ENCODE data around the gene ADGRL2.

Gene ADGRL2

DNA sequence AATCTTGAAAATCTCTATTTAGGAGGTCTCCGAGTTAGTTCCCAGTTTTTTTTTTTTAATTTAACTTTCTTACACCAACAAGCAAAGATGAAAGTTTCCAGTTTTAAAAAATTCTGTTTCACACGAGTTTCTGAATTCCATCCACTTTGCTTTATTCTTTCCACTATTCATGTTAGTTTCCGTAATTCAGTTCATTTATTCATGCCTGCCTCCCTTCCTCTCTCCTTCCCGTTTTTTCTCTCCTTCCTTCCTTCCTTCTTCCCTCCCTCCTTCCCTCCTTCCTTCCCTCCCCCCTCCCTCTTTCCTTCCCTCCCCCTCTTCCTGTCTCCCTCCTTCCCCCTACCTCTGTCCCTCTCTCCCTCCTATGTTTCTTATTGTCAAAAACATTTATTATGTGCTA lies 22.3 kb downstream of the ADGRL2 start:
- no peaks in the 10 kb centered on the region for H3K27me3 Mint-ChIP-seq
- no peaks in the 10 kb centered on the region for H3K4me1 Mint-ChIP-seq (ENCODE audit: low read depth)
- no peaks in the 10 kb centered on the region for H3K9me3 Mint-ChIP-seq
- H3K36me3 Mint-ChIP-seq (ENCODE audit: low read depth): no peaks in the 10 kb centered on the region
- H3K4me3 Mint-ChIP-seq: no peak overlapping the region
- H3K27ac Mint-ChIP-seq: no peak overlapping the region

DNA sequence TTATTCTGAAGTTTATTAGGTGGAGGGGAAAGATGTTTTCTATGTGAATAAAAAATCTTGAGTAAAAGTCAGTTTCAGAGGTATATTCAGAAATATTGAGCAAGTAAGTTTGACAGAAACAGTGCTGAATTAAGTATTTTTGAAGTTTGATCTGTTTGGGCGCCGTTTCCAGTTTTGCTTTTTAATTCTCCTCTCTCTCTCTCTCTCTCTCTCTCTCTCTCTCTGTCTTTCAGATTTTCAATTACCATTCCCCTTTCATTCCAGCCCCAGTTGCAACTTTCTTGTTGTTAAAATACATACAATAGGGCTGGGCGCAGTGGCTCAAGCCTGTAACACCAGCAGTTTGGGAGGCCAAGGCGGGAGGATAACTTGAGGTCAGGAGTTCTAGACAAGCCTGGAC lies 24.0 kb downstream of the ADGRL2 start:
- Mint-ChIP-seq H3K27ac (no peak overlapping the region), H3K4me1 (ENCODE audit: low read depth) (no peaks in the 10 kb centered on the region), H3K27me3 (no peaks in the 10 kb centered on the region), H3K9me3 (no peaks in the 10 kb centered on the region), H3K4me3 (no peak overlapping the region), H3K36me3 (ENCODE audit: low read depth) (no peaks in the 10 kb centered on the region)

DNA sequence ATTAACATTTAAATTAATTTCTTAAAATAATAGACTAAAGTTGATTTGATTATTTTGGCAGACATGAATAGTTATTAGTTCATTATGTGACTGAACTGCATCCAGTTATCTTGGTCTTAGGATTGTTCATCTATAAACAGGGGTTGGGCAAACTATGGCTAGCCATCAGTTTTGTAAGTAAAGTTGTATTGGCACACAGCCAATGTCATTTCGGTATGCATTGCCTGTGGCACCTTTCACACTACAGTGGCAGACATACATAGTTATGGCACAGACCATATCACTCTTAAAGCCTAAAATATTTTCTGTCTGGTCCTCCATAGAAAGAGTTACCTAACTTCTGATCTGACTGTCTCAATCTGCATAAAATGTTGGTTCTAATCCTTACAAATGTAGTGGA lies 27.2 kb downstream of the ADGRL2 start:
- Mint-ChIP-seq H3K27me3 (no peaks in the 10 kb centered on the region), H3K4me1 (ENCODE audit: low read depth) (no peaks in the 10 kb centered on the region), H3K27ac (no peak overlapping the region), H3K36me3 (ENCODE audit: low read depth) (no peaks in the 10 kb centered on the region), H3K4me3 (no peak overlapping the region), H3K9me3 (no peaks in the 10 kb centered on the region)

DNA sequence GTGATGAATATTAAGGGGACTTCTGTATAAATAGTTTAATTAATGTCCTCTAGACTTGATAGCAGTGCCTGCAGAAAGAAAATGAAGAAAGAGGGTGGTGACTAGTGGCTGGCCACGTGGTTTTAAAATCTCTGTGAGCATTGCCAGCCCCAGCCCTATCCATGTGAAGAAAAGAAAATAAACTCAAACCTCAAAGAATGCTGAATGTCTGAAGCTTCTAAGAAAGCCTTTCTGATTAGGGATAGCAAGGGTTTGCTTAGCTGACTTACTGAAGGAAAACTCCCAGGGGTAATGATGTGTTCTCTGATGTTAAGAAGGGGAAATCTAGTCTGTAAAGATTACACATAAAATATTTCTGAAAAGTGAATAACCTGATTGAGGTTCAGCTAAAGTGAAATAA lies 31.8 kb downstream of the ADGRL2 start:
- Mint-ChIP-seq H3K27ac (no peak overlapping the region), H3K9me3 (no peaks in the 10 kb centered on the region), H3K27me3 (peaks cover 4% of the 10 kb centered on the region), H3K4me3 (no peak overlapping the region), H3K4me1 (ENCODE audit: low read depth) (no peaks in the 10 kb centered on the region), H3K36me3 (ENCODE audit: low read depth) (no peaks in the 10 kb centered on the region)

DNA sequence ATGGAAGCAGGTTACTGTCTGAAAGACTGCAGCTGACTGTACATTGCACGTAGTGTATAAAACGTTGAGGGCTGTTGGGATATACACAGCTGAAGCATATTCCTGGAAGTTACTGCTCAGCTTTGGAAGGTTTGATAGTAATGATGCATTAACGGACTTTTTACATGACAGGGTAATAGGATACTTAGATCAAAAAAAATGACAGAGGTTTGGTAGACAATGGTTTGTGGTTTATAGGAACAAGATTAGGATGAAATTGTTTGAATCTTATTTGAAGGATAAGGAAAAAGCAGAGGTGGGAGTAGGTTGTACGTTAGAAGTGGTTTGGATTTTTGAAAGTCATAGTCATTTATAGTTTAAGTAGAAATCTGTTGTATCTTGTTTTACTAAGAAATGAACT lies 33.0 kb downstream of the ADGRL2 start:
- no peak overlapping the region for H3K4me3 Mint-ChIP-seq
- H3K27ac Mint-ChIP-seq: no peak overlapping the region
- no peaks in the 10 kb centered on the region for H3K9me3 Mint-ChIP-seq
- no peaks in the 10 kb centered on the region for H3K36me3 Mint-ChIP-seq (ENCODE audit: low read depth)
- peaks cover 4% of the 10 kb centered on the region for H3K27me3 Mint-ChIP-seq
- no peaks in the 10 kb centered on the region for H3K4me1 Mint-ChIP-seq (ENCODE audit: low read depth)

DNA sequence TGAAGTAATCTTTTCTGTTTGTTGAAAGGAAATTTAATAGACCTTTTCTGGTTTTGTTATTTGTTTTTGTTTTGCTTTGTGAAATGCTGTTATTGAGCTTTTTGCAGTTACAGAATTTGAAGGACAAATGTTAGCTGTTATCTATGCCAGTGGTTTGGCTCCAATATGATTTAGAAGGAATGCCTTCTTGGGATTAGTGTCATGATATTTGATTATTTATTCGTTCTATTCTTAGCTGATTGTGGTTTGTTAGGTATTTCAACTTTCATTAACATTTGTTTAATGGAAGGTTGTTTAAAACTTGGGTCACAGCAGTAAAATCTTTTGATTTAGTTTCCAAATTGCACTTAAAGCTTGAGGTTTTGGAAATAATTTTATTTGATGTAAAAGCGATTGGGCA lies 33.5 kb downstream of the ADGRL2 start:
- Mint-ChIP-seq H3K27me3 (peaks cover 4% of the 10 kb centered on the region), H3K4me3 (no peak overlapping the region), H3K36me3 (ENCODE audit: low read depth) (no peaks in the 10 kb centered on the region), H3K9me3 (no peaks in the 10 kb centered on the region), H3K4me1 (ENCODE audit: low read depth) (no peaks in the 10 kb centered on the region), H3K27ac (no peak overlapping the region)

DNA sequence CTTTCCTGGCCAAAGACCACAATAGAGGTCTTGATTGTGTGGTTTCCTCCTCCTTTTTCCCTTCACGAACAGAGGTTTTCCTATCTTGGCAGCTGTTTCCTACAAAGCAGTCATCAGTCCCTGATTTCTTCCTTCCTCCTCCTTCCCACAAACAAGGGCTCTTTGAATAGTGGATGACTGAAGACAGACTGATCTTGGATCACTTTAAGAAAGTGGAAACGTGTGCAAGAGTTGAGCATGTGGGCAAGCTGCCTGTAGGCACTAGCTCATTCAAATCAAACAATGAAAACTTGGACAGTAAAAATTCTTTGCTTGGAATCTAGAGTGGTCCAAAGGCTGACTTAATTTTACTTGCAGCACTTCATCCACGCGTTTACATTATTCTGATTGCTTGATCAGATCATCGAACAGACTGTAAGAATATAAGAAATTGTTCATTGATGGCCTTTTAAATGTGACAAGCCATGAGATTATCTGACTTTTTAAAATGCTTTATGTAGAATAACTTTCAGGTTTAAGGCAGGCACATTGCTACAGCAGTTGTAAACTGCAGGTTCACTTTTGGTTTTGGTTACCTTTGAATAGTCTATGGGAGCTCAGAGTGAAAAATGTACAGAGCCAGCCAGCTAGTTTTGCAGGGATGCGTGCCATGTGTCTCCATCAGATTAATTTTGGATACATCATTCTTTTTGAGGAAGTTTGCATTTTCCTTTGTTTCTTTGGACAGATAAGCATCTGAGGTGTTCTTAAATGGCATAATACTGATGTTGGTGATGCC lies 34.4 kb downstream of the ADGRL2 start:
- H3K9me3 Mint-ChIP-seq: no peaks in the 10 kb centered on the region
- H3K4me1 Mint-ChIP-seq (ENCODE audit: low read depth): no peaks in the 10 kb centered on the region
- H3K27ac Mint-ChIP-seq: no peak overlapping the region
- H3K36me3 Mint-ChIP-seq (ENCODE audit: low read depth): no peaks in the 10 kb centered on the region
- peaks cover 4% of the 10 kb centered on the region for H3K27me3 Mint-ChIP-seq
- no peak overlapping the region for H3K4me3 Mint-ChIP-seq

DNA sequence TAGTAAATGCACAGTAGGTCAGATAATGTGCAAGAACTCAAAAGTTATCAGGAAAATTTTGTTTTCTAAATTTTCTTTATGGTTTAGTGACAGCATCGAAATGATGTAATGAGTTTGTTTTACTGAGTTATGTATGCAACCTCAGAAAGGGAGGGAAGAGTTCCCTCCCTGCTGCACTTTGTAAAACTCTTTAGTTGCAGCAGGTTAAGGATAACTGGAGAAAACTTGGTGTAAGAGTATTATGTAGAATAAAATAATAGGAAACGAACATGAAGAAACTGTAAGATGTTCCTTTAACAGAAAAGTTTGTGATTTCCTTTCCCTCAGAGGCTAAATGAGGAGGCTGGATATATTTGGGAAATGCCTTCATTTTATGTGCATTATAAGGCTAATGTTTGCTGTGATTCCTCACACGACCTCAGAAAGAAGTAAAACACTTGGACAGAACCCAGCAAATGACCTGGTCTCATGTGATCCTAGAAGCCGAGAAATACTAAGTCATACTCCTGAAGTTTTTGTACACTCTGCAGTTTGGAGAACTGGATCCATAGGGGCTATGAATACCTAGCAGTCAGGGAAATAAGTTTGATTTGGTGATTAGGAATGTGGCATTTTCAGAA lies 35.4 kb downstream of the ADGRL2 start:
- H3K27ac Mint-ChIP-seq: no peak overlapping the region
- H3K27me3 Mint-ChIP-seq: peaks cover 4% of the 10 kb centered on the region
- H3K36me3 Mint-ChIP-seq (ENCODE audit: low read depth): no peaks in the 10 kb centered on the region
- H3K4me1 Mint-ChIP-seq (ENCODE audit: low read depth): no peaks in the 10 kb centered on the region
- H3K9me3 Mint-ChIP-seq: no peaks in the 10 kb centered on the region
- H3K4me3 Mint-ChIP-seq: no peak overlapping the region

DNA sequence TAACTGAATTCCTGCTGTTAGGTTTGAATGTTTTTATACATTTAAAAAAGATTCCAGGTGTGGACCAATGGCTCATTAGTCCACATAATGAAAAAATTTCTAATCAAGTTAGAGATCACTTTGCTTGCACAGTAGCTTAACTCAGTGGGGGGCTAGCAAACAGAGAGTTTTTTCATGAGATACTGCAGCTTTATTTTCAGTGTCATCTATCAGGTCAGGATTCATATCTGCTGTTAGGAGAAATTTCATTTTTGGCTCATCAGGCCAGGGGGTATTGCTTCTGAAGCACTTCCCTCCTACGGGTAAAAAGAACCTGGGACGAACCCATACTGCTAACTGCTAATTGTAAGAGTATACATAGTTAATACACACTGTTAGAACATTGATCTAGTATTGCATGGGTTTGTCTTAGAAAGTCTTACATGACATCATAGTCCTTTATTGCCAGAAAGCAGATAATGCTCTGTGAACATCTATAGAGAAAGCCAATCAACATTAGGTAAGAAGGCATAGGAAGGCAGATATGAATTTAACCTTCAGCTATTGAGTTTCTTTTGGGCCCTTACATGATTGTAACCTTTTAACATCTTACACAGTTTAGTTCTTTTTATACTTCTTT lies 38.0 kb downstream of the ADGRL2 start:
- Mint-ChIP-seq H3K36me3 (ENCODE audit: low read depth) (no peaks in the 10 kb centered on the region), H3K27ac (no peak overlapping the region), H3K4me1 (ENCODE audit: low read depth) (no peaks in the 10 kb centered on the region), H3K27me3 (peaks cover 2% of the 10 kb centered on the region), H3K4me3 (no peak overlapping the region), H3K9me3 (no peaks in the 10 kb centered on the region)

DNA sequence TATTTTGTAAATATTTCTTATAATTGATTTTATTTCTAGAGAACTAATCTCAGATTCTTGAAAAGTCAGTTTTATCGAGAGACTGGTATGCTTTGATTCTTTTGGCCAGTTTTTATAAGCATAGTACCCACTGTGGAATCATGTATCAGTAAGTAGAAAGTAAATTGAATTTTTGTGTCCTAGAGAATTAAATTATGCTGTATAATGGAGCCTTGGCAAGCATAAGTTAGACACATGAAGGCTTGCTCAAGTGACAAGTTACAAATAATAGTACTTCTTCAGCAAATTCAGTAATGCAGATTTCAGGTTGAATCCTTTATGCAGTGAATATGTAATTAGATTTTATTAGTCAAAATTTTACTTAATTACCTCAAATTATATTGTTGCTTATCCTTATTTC lies 40.1 kb downstream of the ADGRL2 start:
- Mint-ChIP-seq H3K9me3 (no peaks in the 10 kb centered on the region), H3K27me3 (no peaks in the 10 kb centered on the region), H3K36me3 (ENCODE audit: low read depth) (no peaks in the 10 kb centered on the region), H3K27ac (no peak overlapping the region), H3K4me1 (ENCODE audit: low read depth) (no peaks in the 10 kb centered on the region), H3K4me3 (no peak overlapping the region)

DNA sequence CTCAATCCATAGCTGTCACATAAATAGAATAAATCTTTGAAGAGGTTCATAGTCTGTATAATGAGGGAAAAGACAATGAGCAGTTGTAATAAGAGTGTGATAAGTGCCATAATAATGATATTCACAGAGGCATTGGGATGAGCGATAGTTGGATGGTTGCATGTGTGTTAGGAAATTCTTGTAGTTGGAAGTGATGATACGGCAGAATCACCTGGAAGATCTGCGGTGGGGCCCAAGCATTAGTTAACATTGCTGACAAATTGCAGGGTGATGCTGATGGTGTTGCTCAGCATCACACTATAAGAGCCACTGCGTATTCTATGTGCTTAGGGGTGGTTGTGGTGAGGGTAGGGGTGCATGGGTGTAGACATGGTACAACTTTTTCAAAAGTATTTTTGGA lies 41.1 kb downstream of the ADGRL2 start:
- Mint-ChIP-seq H3K27me3 (no peaks in the 10 kb centered on the region), H3K9me3 (no peaks in the 10 kb centered on the region), H3K4me3 (no peak overlapping the region), H3K27ac (no peak overlapping the region), H3K36me3 (ENCODE audit: low read depth) (no peaks in the 10 kb centered on the region), H3K4me1 (ENCODE audit: low read depth) (no peaks in the 10 kb centered on the region)

DNA sequence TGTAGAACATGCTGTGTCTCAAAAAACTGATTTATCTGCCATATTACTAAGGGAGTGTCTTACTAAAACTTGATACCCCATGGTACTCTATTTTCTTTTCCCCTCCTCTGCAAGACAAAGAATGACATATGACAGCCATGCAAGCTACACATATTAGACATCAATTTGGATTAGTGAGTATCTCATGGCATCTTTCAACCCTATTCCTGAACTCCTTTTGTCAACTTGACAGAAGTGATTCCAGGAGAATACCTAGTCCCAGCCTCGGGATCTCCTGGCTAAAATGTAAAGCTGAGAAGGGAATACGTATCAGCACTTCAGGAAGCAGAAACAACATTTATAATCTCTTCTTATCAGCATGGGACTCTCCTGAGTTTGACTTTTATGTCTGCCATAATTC lies 43.7 kb downstream of the ADGRL2 start:
- H3K9me3 Mint-ChIP-seq: no peaks in the 10 kb centered on the region
- no peak overlapping the region for H3K27ac Mint-ChIP-seq
- H3K27me3 Mint-ChIP-seq: no peaks in the 10 kb centered on the region
- no peaks in the 10 kb centered on the region for H3K4me1 Mint-ChIP-seq (ENCODE audit: low read depth)
- H3K4me3 Mint-ChIP-seq: no peak overlapping the region
- H3K36me3 Mint-ChIP-seq (ENCODE audit: low read depth): no peaks in the 10 kb centered on the region

DNA sequence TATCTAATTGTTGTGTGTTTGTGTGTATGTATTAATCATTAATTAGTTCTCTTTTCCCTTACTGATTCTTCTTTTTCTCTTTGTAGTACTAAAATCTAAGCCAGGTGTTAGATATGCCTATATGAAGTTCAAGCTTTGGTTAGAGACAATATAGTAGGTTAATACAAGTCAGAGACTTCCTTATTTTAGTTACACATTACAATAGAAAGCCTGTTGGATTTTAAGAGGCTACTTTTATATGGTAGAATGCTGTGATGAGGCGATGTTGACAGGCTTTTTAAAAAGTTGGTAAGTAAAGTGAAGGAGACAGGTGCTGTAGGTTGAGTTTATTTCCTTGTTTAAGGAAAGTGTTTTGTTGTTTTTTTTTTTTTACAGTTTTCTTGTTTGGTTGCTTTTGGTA lies 45.9 kb downstream of the ADGRL2 start:
- Mint-ChIP-seq H3K4me3 (no peak overlapping the region), H3K4me1 (ENCODE audit: low read depth) (no peaks in the 10 kb centered on the region), H3K9me3 (no peaks in the 10 kb centered on the region), H3K36me3 (ENCODE audit: low read depth) (no peaks in the 10 kb centered on the region), H3K27ac (no peak overlapping the region), H3K27me3 (no peaks in the 10 kb centered on the region)

DNA sequence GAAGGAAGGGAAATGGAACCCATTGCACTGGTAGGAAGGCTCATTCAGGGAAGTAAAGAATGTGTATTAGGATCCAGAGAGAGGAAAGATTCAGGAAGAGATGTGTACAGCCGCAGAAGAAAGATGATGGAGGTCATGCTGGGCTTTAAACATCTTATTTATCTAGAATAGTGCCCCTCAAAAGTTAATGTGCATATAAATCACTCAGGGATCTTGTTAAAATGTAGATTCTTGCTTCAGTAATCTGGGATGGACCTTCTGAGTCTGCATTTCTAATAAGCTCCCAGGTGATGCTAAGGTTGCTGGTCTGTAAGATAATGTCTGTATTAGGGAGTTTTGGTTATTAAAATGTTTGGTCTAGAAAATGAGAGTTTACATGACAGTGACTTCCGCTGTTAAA lies 46.3 kb downstream of the ADGRL2 start:
- Mint-ChIP-seq H3K27me3 (no peaks in the 10 kb centered on the region), H3K27ac (no peak overlapping the region)

DNA sequence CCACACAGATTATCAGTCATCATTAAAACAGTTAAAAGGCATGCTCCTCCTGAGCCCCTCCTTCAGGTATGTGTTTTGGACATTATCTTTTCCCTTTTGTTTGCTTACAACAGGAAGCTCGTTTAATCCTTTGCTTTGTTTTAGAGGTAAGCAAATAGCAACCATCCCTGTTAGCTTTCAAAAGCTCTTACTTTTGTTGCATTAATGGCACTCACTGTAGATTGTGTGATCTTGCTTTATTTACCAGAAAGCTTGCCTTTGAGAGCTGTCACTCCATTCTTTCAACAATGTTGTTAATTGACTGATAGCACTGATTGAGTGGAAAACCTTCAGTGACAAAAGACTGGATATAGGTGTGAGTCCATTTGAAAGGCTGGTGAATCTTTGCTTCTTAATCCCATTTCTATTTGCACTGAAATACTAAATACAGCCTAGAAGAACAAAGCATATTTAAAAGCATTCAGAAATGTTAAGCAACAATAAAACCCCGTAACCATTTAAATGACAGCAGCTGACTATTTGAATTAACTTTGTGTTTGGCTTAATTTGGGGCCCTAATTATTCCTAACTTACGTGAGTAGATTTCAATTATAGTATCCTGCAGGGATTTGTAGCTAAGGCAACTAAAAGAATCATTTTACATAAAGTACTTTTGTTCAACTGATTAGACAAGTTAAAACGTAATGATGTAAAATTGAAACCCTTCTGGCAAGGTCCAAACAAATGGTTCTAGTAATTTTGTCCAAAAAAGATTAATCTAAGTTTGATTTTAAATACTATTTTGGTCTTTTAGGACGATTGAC lies 48.3 kb downstream of the ADGRL2 start:
- Mint-ChIP-seq H3K4me1 (ENCODE audit: low read depth) (no peaks in the 10 kb centered on the region), H3K36me3 (ENCODE audit: low read depth) (no peaks in the 10 kb centered on the region), H3K27ac (no peak overlapping the region), H3K4me3 (no peak overlapping the region), H3K9me3 (no peaks in the 10 kb centered on the region), H3K27me3 (no peaks in the 10 kb centered on the region)

More for the DNA sequence above, 46.3 kb downstream of the ADGRL2 start:
- Mint-ChIP-seq H3K36me3 (ENCODE audit: low read depth) (no peaks in the 10 kb centered on the region), H3K9me3 (no peaks in the 10 kb centered on the region), H3K4me3 (no peak overlapping the region), H3K4me1 (ENCODE audit: low read depth) (no peaks in the 10 kb centered on the region)

Measured in stimulated activated naive CD8-positive, alpha-beta T cell treated with anti-CD3 and anti-CD28 coated beads, Interleukin-15, Interleukin-2, amounts not matched to agents 100 ng/mL and 50 ng/mL, for 24 hours (primary cell).